ENCODE data around the gene SPRY2.
A peak's percentile ranks its signal among the peaks of the same experiment; 100 is the strongest.

Gene SPRY2

DNA sequence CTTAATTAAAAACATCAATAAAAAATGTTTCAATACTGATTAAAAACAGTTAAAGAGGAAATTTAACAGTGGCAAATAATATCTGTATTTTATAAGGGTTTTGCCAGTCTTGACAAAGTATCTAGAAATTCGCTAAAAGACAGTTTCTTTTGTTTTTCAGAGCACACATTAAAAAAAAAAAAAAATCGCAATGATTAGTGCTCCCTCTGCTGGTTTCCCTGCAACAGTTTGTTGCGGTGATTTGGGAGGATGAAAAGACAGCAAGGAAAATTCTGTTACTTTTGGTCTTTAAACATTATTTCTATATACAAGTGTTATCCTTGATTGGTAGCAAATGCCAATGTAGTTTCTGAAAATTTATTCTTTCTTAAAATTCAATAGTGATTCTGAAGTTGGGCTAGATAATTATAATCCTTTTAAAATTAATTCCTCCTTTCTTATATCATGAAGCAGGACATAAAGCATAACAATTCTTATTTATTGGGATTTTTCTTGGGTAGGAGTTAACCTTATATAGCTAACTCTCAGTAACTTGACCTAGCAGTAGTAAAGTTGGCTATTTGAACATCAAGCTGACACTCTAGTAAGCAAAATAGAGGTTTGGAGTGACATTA, 23.1 kb upstream of the SPRY2 start:
- ChIA-PET CTCF (interaction anchor here (0.5 to 2.2 kb wide), 5 partner anchors 21 to 733 kb away, joined by 3 to 10 read pairs (median 3); no protein-coding TSS in a partner anchor), POLR2A (no interaction called here)
- no peaks in the 10 kb centered on the region for H3K9me3 ChIP-seq (ENCODE audit: control insufficient read depth, insufficient read depth, low read depth, low read length)
- no peaks in the 10 kb centered on the region for H3K4me1 ChIP-seq (ENCODE audit: control insufficient read depth, insufficient read depth, low read length)
- TF ChIP-seq ZNF239 (tag by site-specific recombination; IDR thresholded peaks at IDR 0.05), result no peak
- TF ChIP-seq SCRT1 (tag by site-specific recombination; IDR thresholded peaks at IDR 0.05; ENCODE audit: borderline replicate concordance), result 0 out of 2 replicates have a peak, but pooled peaks have one; percentile 16
- TF ChIP-seq SCRT2 (tag by site-specific recombination; IDR thresholded peaks at IDR 0.05), result peak; percentile 49; the same call in 1 of the 2 replicates
- TF ChIP-seq ZNF654 (tag by site-specific recombination; IDR thresholded peaks at IDR 0.05; ENCODE audit: low read depth), result peak; percentile 65
- TF ChIP-seq, protein P1, sequence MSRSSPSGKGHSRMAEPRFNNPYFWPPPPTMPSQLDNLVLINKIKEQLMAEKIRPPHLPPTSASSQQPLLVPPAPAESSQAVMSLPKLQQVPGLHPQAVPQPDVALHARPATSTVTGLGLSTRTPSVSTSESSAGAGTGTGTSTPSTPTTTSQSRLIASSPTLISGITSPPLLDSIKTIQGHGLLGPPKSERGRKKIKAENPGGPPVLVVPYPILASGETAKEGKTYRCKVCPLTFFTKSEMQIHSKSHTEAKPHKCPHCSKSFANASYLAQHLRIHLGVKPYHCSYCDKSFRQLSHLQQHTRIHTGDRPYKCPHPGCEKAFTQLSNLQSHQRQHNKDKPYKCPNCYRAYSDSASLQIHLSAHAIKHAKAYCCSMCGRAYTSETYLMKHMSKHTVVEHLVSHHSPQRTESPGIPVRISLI (tag by site-specific recombination; IDR thresholded peaks at IDR 0.05), result peak; percentile 88
- TF ChIP-seq, protein P2, sequence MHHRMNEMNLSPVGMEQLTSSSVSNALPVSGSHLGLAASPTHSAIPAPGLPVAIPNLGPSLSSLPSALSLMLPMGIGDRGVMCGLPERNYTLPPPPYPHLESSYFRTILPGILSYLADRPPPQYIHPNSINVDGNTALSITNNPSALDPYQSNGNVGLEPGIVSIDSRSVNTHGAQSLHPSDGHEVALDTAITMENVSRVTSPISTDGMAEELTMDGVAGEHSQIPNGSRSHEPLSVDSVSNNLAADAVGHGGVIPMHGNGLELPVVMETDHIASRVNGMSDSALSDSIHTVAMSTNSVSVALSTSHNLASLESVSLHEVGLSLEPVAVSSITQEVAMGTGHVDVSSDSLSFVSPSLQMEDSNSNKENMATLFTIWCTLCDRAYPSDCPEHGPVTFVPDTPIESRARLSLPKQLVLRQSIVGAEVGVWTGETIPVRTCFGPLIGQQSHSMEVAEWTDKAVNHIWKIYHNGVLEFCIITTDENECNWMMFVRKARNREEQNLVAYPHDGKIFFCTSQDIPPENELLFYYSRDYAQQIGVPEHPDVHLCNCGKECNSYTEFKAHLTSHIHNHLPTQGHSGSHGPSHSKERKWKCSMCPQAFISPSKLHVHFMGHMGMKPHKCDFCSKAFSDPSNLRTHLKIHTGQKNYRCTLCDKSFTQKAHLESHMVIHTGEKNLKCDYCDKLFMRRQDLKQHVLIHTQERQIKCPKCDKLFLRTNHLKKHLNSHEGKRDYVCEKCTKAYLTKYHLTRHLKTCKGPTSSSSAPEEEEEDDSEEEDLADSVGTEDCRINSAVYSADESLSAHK (tag by site-specific recombination; IDR thresholded peaks at IDR 0.05), result peak; percentile 90
- TF ChIP-seq, protein P3, sequence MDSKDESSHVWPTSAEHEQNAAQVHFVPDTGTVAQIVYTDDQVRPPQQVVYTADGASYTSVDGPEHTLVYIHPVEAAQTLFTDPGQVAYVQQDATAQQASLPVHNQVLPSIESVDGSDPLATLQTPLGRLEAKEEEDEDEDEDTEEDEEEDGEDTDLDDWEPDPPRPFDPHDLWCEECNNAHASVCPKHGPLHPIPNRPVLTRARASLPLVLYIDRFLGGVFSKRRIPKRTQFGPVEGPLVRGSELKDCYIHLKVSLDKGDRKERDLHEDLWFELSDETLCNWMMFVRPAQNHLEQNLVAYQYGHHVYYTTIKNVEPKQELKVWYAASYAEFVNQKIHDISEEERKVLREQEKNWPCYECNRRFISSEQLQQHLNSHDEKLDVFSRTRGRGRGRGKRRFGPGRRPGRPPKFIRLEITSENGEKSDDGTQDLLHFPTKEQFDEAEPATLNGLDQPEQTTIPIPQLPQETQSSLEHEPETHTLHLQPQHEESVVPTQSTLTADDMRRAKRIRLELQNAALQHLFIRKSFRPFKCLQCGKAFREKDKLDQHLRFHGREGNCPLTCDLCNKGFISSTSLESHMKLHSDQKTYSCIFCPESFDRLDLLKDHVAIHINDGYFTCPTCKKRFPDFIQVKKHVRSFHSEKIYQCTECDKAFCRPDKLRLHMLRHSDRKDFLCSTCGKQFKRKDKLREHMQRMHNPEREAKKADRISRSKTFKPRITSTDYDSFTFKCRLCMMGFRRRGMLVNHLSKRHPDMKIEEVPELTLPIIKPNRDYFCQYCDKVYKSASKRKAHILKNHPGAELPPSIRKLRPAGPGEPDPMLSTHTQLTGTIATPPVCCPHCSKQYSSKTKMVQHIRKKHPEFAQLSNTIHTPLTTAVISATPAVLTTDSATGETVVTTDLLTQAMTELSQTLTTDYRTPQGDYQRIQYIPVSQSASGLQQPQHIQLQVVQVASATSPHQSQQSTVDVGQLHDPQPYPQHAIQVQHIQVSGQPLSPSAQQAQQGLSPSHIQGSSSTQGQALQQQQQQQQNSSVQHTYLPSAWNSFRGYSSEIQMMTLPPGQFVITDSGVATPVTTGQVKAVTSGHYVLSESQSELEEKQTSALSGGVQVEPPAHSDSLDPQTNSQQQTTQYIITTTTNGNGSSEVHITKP (tag by site-specific recombination; IDR thresholded peaks at IDR 0.05), result no peak
- TF ChIP-seq TCF7L2 (IDR thresholded peaks at IDR 0.05; ENCODE audit: borderline replicate concordance, low read depth, low read length), result 0 out of 2 replicates have a peak, but pooled peaks have one; percentile 19
- TF ChIP-seq FEZF1 (tag by site-specific recombination; IDR thresholded peaks at IDR 0.05), result no peak
- H3K27ac ChIP-seq (ENCODE audit: extremely low read depth, low read depth, low read length), result no peak overlapping the region
- no peak overlapping the region for H3K4me3 ChIP-seq (ENCODE audit: low read depth, low read length)
- no peaks in the 10 kb centered on the region for H3K36me3 ChIP-seq (ENCODE audit: control insufficient read depth in 2 of 2, insufficient read depth in 1 of 2, low read length in 2 of 2)

DNA sequence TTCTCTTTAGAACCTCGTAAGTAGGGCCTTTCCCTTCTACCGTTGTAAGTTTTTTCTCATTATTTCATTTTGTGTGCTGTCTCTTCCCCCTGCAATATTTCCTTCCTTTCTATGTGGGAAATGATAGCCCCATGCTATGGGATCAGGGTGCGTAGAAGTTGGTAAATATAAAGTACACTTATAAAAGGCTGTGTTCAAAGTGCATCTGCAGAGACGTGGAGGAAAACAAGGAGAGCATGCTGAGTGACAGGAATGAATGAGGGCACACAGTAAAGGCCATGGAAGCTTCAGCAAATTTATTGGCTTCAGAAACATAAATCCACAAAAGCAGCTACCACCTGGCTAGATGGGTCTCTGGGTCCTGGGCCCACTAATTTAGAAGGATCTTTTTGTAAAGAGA, 21.6 kb upstream of the SPRY2 start:
- Histone ChIP-seq H3K9me3 (ENCODE audit: control insufficient read depth, insufficient read depth, low read depth, low read length) (no peaks in the 10 kb centered on the region), H3K36me3 (ENCODE audit: control insufficient read depth in 2 of 2, insufficient read depth in 1 of 2, low read length in 2 of 2) (no peaks in the 10 kb centered on the region), H3K4me3 (ENCODE audit: low read depth, low read length) (no peak overlapping the region), H3K4me1 (ENCODE audit: control insufficient read depth, insufficient read depth, low read length) (no peaks in the 10 kb centered on the region), H3K27ac (ENCODE audit: extremely low read depth, low read depth, low read length) (no peak overlapping the region)
- ChIA-PET POLR2A (no interaction called here), CTCF (interaction anchor here (0.6 to 2.8 kb wide), 6 partner anchors 15 to 214 kb away, joined by 3 to 17 read pairs (median 4); no protein-coding TSS in a partner anchor)
- TF ChIP-seq ZBTB1 (tag by site-specific recombination; IDR thresholded peaks at IDR 0.05), result no peak
- no peak for TF ChIP-seq BCL11B (tag by site-specific recombination; IDR thresholded peaks at IDR 0.05; ENCODE audit: low read depth)
- TF ChIP-seq ZNF24 (tag by site-specific recombination; IDR thresholded peaks at IDR 0.05), result no peak
- TF ChIP-seq SETDB1 (IDR thresholded peaks at IDR 0.05; ENCODE audit: insufficient read length, low read length), result no peak
- no peak for TF ChIP-seq ZNF624 (tag by site-specific recombination; IDR thresholded peaks at IDR 0.05)
- no peak for TF ChIP-seq ZNF112 (tag by site-specific recombination; IDR thresholded peaks at IDR 0.05)
- no peak for TF ChIP-seq ZNF768 (tag by site-specific recombination; IDR thresholded peaks at IDR 0.05)
- TF ChIP-seq ZNF701 (tag by site-specific recombination; IDR thresholded peaks at IDR 0.05), result no peak
- no peak for TF ChIP-seq ZNF416 (tag by site-specific recombination; IDR thresholded peaks at IDR 0.05)
- no peak for TF ChIP-seq ZNF785 (tag by site-specific recombination; IDR thresholded peaks at IDR 0.05)
- no peak for TF ChIP-seq ZNF747 (tag by site-specific recombination; IDR thresholded peaks at IDR 0.05)
- no peak for TF ChIP-seq ZXDB (tag by site-specific recombination; IDR thresholded peaks at IDR 0.05)
- TF ChIP-seq YY2 (tag by site-specific recombination; IDR thresholded peaks at IDR 0.05), result no peak
- TF ChIP-seq ZSCAN23 (tag by site-specific recombination; IDR thresholded peaks at IDR 0.05), result no peak
- no peak for TF ChIP-seq ZBTB8A (tag by site-specific recombination; IDR thresholded peaks at IDR 0.05)
- no peak for TF ChIP-seq KLF1 (tag by site-specific recombination; IDR thresholded peaks at IDR 0.05)
